ENCODE measurements around the gene CRYBG3.
"Not testable (repeated sequence)": the region's sequence is repeated elsewhere in the genome, so short reads cannot be mapped to it uniquely, and the experiment has no call there.

Gene CRYBG3

DNA sequence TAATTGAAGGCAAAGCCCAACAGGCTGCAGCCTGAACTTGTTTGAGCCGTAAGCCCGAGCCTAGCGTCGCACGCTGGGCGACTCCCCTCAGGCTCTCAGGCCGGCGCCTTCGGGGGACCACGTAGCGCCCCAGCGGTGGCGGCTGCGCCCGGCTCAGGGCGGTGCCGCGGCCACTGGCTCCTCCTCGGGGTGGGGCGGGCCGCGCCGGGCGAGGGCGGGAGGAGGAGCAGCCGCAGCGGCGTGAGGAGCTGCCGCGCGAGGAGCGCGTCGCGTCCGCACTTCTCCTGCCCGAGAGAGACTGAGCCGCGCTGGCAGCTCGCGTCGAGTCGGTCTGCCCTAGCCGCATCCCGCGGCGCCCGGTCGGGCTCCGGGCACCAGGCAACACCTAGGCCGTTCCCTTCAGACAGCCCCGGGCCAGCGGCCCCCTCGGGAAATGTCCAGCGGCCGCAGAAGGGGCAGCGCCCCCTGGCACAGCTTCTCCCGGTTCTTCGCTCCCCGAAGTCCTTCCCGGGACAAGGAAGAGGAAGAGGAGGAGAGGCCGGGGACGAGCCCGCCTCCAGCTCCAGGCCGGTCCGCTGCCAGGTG, at the start of gene CRYBG3:
Gene CRYBG3 (plus strand): TSS at position 238 of the 585 bp plus-strand sequence. CDS start 196 bp downstream, at position 434.
- DNase-seq (ENCODE audit: low read depth, low spot score) = peak; percentile 76

DNA sequence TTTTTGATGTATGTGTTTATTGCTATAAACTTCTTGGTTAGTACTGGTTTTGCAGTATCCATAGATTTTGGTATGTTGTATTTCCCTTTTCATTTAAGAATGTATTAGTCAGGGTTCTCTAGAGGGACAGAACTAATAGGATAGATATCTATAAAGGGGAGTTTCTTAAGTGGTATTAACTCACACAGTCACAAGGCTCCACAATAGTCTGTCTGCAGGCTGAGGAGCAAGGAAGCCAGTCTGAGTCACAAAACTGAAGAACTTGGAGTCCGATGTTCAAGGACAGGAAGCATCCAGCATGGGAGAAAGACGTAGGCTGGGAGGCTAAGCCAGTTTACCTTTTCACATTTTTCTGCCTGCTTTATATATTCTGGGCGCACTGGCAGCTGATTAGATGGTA, 48.9 kb upstream of the CRYBG3 start:
- DNase-seq (ENCODE audit: low read depth, low spot score) = no peak

- DNase-seq (ENCODE audit: low read depth, low spot score) = no peak
Measured at GRCh38 chr3:97778152-97778551, 43.7 kb upstream of the CRYBG3 start.

- DNase-seq (ENCODE audit: low read depth, low spot score) = no peak
Measured at GRCh38 chr3:97793420-97794019, 28.3 kb upstream of the CRYBG3 start.

DNA sequence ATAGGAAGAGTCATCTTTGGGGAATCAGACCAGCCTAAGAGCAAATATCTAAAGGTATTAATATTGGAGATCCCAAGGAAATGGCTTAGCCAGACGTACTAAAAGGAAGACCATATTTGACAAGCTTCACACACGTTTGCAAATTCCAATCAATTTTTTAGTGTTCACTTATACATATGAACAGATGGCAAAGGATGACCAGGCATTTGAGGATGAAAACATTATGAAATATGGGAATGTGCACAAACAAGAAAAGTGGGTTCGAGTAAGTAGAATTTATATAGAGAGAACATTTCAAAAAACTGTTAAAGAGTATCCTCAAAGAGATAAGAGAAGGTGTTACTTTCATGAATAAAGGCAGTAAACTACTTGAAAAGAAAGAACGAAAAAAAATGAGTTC, 25.9 kb upstream of the CRYBG3 start:
- DNase-seq (ENCODE audit: low read depth, low spot score) = no peak

GRCh38 chr3:97804471-97804870, 17.3 kb upstream of the CRYBG3 start:
- no peak for DNase-seq (ENCODE audit: low read depth, low spot score)

GRCh38 chr3:97810779-97811390, 10.9 kb upstream of the CRYBG3 start:
- DNase-seq (ENCODE audit: low read depth, low spot score) = no peak

DNA sequence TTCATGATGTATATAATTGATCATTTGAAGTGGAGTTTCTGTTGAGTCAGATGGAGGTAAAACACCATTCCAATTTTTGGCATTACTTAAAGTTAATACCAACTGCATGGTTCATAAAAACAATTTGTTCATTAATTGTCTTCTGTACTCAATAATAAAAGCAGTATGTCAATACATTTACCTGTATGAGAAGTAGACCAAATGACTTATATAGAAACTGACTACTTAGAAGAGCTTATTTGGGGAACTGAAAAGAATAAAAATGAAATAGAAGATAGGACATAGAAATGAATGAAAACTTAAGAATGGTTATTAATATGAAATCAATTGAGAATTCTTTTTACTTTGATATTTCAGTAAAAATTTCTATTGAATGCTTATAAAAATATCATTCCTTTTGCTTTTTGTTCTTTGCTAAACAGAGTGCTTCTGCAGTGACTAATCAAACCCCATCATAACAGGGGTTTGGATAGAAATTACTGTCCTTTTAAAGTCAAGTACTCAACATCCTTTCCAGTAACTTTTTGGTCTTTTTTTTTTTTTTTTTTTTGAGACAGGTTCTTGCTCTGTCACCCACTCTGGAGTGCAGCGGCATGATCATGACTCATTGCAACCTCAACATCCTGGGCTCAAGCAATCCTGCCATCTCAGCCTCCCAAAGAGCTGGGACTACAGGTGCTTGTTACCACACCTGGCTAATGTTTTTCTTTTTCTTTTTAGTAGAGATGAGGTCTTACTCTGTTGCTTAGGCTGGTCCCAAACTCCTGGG, 6.5 kb upstream of the CRYBG3 start:
- no peak for DNase-seq (ENCODE audit: low read depth, low spot score)

DNA sequence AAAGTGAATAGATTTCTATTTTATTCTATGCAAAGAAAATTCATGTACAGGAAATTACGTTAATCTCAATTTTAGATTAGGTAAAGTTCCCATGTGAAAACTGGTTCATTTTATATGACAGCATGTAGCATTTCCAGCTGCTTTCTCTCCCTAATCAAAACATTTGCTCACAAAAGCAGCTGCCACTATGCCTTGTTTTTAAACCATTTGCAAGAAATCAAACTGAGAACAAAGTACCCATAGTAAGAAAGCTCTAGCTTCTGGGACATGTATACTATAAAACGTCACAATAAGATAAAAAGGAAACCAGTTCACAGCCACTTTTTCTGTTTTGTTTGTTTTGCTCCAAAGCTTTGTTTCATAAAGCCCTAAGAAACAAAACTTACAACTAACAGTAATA, 5.0 kb upstream of the CRYBG3 start:
- no peak for DNase-seq (ENCODE audit: low read depth, low spot score)

GRCh38 chr3:97817965-97818364, 3.8 kb upstream of the CRYBG3 start:
- DNase-seq (ENCODE audit: low read depth, low spot score) = no peak

DNA sequence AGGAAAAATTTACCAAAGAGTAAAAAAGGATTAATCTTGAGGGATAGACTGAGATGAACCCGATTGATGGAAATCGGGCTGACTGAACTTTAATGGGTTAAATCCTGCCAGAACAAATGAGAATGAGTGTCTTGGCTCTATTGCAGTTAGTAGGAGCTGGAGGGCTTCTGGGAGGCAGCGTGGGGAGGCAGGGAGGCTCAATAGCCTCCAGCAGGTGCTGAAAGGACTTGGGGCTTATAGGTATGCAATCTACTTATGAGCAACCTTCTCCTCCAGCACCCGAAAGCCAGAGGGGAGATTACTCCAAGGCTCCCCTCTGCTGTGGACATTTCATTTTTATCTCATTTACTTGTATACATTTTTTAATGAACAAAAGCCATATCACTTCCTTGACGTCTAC, 1.0 kb upstream of the CRYBG3 start:
- DNase-seq (ENCODE audit: low read depth, low spot score) = no peak

DNA sequence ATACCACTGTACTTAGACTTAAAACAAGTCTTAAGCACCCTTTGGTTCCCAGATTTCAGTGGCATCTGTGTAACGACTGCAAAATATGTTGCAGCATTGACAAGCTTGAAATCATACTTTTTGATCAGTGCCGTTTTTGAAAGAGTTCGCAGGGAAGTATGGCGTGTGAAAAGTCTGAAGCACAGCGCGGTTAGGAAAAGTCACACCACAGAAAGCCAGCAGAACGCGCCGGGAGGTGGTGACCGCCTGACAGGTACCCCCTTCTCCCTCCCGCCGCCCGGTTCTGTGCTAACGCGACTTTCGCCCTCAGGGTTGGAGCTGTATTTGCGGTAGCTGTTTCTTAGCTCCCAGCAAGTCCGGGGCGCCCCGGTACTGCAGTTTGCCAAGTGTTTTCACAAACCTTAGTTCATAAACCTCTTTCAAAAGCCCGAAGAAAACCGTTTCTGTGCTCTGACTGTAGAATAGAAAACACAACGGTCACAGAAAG, 481 bp upstream of the CRYBG3 start:
- no peak for DNase-seq (ENCODE audit: low read depth, low spot score)

DNA sequence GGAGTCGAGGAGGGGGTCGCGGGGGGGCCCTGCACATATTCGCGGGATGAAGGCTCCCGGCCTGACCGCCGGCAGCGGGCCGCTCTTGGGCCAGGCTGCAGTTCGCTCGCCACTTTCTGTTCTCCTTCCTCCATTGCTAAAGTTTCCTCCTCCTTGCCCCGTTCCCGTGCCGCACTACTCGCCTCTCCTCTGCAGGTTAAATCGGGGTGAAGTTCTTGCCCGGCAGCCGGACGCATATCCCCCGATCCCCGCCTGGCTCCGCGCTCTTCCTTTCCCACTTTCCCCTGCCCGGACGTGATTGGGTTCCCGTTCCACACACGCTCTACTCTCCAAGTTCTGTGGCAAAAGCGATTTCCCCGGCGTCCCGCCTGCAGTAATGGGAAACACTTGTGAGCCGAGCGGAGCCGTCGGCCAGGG, 556 bp downstream of the CRYBG3 start:
- DNase-seq (ENCODE audit: low read depth, low spot score) = no peak

- no peak for DNase-seq (ENCODE audit: low read depth, low spot score)
Measured at GRCh38 chr3:97823046-97824004, 1.5 kb downstream of the CRYBG3 start.

DNA sequence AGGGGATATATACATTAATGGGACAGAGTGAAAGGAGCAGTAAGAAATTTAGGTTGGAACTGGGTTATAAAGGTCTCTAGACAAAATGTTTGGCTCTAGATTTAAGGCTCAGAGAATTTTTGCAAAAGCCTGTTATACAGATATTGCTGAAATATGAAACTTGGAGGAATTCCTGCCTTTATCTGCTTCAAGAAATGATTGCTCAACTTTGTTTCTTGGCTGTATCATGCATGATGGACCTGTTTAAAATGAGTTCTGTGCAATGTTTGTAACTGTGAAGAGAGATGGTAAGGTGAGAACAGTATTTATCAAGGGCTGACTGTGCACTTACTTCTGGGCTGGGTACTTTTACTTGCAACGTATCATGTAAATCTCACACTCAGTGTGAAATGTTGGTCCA, 3.3 kb downstream of the CRYBG3 start:
- no peak for DNase-seq (ENCODE audit: low read depth, low spot score)

- no peak for DNase-seq (ENCODE audit: low read depth, low spot score)
Measured at GRCh38 chr3:97827741-97828471, 6.1 kb downstream of the CRYBG3 start.

DNA sequence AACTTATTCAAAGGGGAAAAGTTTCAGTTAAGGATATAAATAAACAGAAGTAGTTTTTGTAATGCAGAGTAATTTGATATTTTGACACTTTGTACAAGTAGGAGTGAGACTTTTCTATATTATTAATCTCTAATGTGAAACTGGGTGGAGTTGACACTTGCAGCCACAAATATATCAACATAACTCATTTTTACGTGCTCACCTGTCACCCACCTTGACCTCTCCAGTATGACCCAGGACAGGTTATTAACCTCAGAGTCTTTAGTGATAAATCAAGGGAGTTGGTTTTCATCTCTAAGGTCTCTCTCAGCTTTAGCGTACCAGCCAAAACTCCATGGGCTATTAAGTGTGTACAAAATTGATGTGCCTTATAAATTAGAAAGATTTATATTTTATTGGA, 7.4 kb downstream of the CRYBG3 start:
- DNase-seq (ENCODE audit: low read depth, low spot score) = no peak

GRCh38 chr3:97830638-97831037, 8.8 kb downstream of the CRYBG3 start:
- no peak for DNase-seq (ENCODE audit: low read depth, low spot score)

- DNase-seq (ENCODE audit: low read depth, low spot score) = no peak
Measured at GRCh38 chr3:97831140-97831539, 9.3 kb downstream of the CRYBG3 start.

GRCh38 chr3:97833184-97833583, 11.4 kb downstream of the CRYBG3 start:
- DNase-seq (ENCODE audit: low read depth, low spot score) = not testable (repeated sequence)

DNA sequence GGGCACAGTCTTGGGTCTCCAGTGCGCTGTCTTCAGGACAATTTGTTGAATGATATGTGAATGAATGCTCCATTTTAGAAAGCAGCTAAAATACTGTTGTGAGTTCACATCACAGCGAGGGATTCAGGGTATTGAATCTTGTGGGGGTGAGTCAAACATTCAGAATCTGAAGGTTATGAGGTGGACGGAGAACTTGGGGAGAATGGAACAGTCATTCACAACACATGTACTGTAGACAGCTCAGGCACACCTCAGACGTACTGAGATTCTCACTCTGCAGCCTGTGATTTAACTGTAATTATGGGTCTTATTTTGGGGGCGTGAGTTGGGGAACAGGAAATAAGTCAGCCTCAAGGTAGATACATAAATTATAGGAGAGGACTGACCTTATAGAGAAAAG, 13.9 kb downstream of the CRYBG3 start:
- no peak for DNase-seq (ENCODE audit: low read depth, low spot score)

Measured in ELF-1 (cell line).